HepG2 (cell line): ENCODE results near the gene WNK2. TPM values are rescaled to one million over a fixed set of nuclear protein-coding genes. Genes with fewer than 3 reads are reported as not detected.
"Not testable (repeated sequence)": the region's sequence is repeated elsewhere in the genome, so short reads cannot be mapped to it uniquely, and the experiment has no call there.

Source experiments
- ATAC-seq: fragments of 200-7000 bp; cut with Tn5 transposase; 3 replicates; pipeline ENCODE4 v1.9.1; 2020; ENCODE audit warnings: mild to moderate bottlenecking, moderate library complexity
- BruUV-seq: library from RNA; stranded (reverse); fragments of 400-500 nt; replicated peaks from 2 replicates; lab custom pipeline; 2021; lab: Mats Ljungman, UMichigan
- CTCF ChIA-PET: fragments of 300-600 bp; formaldehyde crosslinking; extraction: SDS; loops from one replicate; lab custom pipeline; 2021; ENCODE audit warnings: low total read pairs, inconsistent platforms, low intra/inter-chr PET ratio; lab: Yijun Ruan, JAX
- POLR2A ChIA-PET: fragments of 350-600 bp; sonication (Branson Sonifier 250); formaldehyde crosslinking; loops from one replicate; lab custom pipeline; 2020; ENCODE audit warnings: antibody characterized with exemption, inconsistent platforms; lab: Yijun Ruan, JAX
- DNase-seq: peaks from one replicate; pipeline ENCODE4 v3.0.0-alpha.2; 2015; ENCODE audit warnings: low spot score
- FAIRE-seq: peaks from 3 replicates; lab custom pipeline; 2011; peaks lifted over from hg19 to GRCh38; lab: Jason Lieb, UNC
- H2AFZ ChIP-seq: one replicate; pipeline ENCODE4 v1.6.1; 2011; ENCODE audit warnings: low read length, inconsistent platforms
- H3K27ac ChIP-seq: fragments of 300-600 bp; 3 replicates; pipeline ENCODE4 v1.8.0; 2011; ENCODE audit warnings: mixed run types, mild to moderate bottlenecking, mixed read lengths, low read length, inconsistent platforms; ENCODE audit not compliant: insufficient read depth; ENCODE audit errors: extremely low read length
- H3K27me3 ChIP-seq, 2 experiments: fragments of 200-600 bp in 1 of 2; 2 replicates in 1 of 2; 3 replicates in 1 of 2; pipeline versions ENCODE4 v1.6.0 to v1.8.0; 2011; ENCODE audit warnings: low read length in 2 of 2, mild to moderate bottlenecking in 2 of 2, moderate library complexity in 2 of 2, inconsistent platforms in 1 of 2; ENCODE audit not compliant: insufficient read depth in 2 of 2, control insufficient read depth in 1 of 2
- H3K36me3 ChIP-seq, 2 experiments: fragments of 200-600 bp in 1 of 2; replicated peaks in 1 of 2; 2 replicates in 1 of 2; 3 replicates in 1 of 2; pipeline versions ENCODE4 v1.5.1 to v1.8.0; 2011; ENCODE audit warnings: low read length in 2 of 2, inconsistent platforms in 1 of 2; ENCODE audit not compliant: insufficient read depth in 2 of 2, control insufficient read depth in 1 of 2
- H3K4me1 ChIP-seq: 2 replicates; pipeline ENCODE4 v1.5.1; 2012; ENCODE audit warnings: low read length, inconsistent platforms; ENCODE audit not compliant: insufficient read depth
- H3K4me2 ChIP-seq: 2 replicates; pipeline ENCODE4 v1.6.0; 2011; ENCODE audit warnings: low read depth, low read length, inconsistent platforms
- H3K4me3 ChIP-seq, 3 experiments: fragments of 200-600 bp in 1 of 3; sonication (generic), shearing (Covaris generic) in 1 of 3; replicated peaks in 1 of 3; 2 replicates each; pipeline ENCODE4 v1.5.1; 2011 to 2016; ENCODE audit warnings: low read length in 3 of 3, inconsistent platforms in 2 of 3, low read depth in 2 of 3, mild to moderate bottlenecking in 2 of 3, control low read depth in 1 of 3, mixed read lengths in 1 of 3; ENCODE audit not compliant: insufficient read depth in 1 of 3
- H3K79me2 ChIP-seq: one replicate; pipeline ENCODE4 v1.6.1; 2011; ENCODE audit warnings: low read length, inconsistent platforms; ENCODE audit not compliant: insufficient read depth
- H3K9ac ChIP-seq: 2 replicates; pipeline ENCODE4 v1.6.0; 2011; ENCODE audit warnings: mild to moderate bottlenecking, low read depth, low read length, inconsistent platforms; ENCODE audit not compliant: insufficient read depth
- H3K9me3 ChIP-seq: 2 replicates; pipeline ENCODE4 v1.5.1; 2012; ENCODE audit warnings: mild to moderate bottlenecking, low read length
- H4K20me1 ChIP-seq: 2 replicates; pipeline ENCODE4 v1.6.0; 2011; ENCODE audit warnings: inconsistent platforms, mild to moderate bottlenecking, low read length, moderate library complexity; ENCODE audit not compliant: insufficient read depth
- SATB2 ChIP-seq: sonication (generic); formaldehyde crosslinking; IDR thresholded peaks from 2 replicates; pipeline ENCODE4 v1.5.0; 2020; ENCODE audit warnings: missing genetic modification reagents
- ZFY ChIP-seq: sonication (generic); formaldehyde crosslinking; IDR thresholded peaks from 2 replicates; pipeline ENCODE4 v1.4.0; 2020; ENCODE audit warnings: missing genetic modification reagents
- WGBS: methylation state at CpG from one replicate; pipeline ENCODE4 v1.1.6; 2017; ENCODE audit warnings: low lambda C conversion rate; 5-methylcytosine and 5-hydroxymethylcytosine counted together
- in situ Hi-C: cut with HindIII; loops from 2 replicates; pipeline ENCODE4 v1.10.0; 2017; ENCODE audit warnings: low pct_unique_long_range_greater_than_20kb; ENCODE audit not compliant: extremely low pct_ligation_motif_present
- intact Hi-C: fragments of 100-400 bp; cut with micrococcal nuclease; formaldehyde crosslinking; loops from one replicate; pipeline ENCODE4 v1.10.0; 2022; ENCODE audit not compliant: unreplicated experiment
- polyA plus RNA-seq, 8 experiments: library from polyadenylated mRNA; depleted of rRNA in 3 of 8; stranded (reverse) in 7 of 8; unstranded in 1 of 8; fragments of >200 nt; fragmentation: Illumina TruSeq in 4 of 8; extraction: Trizol in 4 of 8; gene quantifications; 2 replicates each; pipeline versions ENCODE4 v1.2.1 to v1.2.3, GENCODE V29; 2011 to 2016; ENCODE audit warnings: low read depth in 4 of 8, missing spikeins in 1 of 8, mixed read lengths in 1 of 8; ENCODE audit not compliant: insufficient read depth in 1 of 8
- total RNA-seq, 5 experiments: library from RNA; depleted of rRNA; stranded (reverse); fragments of >200 nt; fragmentation: Illumina TruSeq; extraction: Trizol; gene quantifications; 2 replicates each; pipeline ENCODE4 v1.2.3, GENCODE V29; 2016; ENCODE audit warnings: low read depth in 1 of 5
- TF ChIP-seq, protein P1 (sequence below): sonication (generic); formaldehyde crosslinking; IDR thresholded peaks from 2 replicates; pipeline ENCODE4 v1.4.0; 2020; ENCODE audit warnings: mild to moderate bottlenecking, missing genetic modification reagents
- TF ChIP-seq, protein P2 (sequence below): sonication (generic); formaldehyde crosslinking; IDR thresholded peaks from 2 replicates; pipeline ENCODE4 v1.4.0; 2020; ENCODE audit warnings: missing genetic modification reagents, borderline replicate concordance

The WNK2 gene
- total and polyA plus RNA-seq, 2 of the 13 experiments (the other 11 are each of a cell fraction or from before 2014, with no cell fraction given), result 10.5 to 12.0 TPM

DNA sequence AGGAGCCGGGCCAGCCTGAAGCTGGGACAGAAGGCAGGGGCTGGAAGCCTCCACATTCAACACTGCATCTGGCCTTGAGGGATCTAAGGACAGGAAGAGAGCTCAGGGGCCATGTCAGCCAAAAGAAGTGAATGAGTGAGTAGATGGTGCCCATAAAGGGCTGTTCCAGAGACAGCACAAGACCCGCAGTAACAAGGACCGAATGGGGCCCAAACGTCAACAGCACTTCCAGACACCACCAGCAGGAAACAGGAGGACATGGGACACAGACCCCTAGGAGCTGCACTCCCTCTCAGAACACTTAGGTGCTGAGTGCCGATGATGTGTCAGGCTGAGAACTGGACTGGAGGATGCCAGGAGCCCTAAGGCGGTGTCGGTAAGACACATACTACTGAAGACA, 152.8 kb downstream of the WNK2 start:
- Histone ChIP-seq H3K9ac (no peak overlapping the region), H3K4me1 (peaks cover 11% of the 10 kb centered on the region)
- TF ChIP-seq, protein P1, sequence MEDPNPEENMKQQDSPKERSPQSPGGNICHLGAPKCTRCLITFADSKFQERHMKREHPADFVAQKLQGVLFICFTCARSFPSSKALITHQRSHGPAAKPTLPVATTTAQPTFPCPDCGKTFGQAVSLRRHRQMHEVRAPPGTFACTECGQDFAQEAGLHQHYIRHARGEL (CRISPR knock-in tag), result no peak
- no peak for TF ChIP-seq ZFY (CRISPR knock-in tag)
- TF ChIP-seq, protein P2, sequence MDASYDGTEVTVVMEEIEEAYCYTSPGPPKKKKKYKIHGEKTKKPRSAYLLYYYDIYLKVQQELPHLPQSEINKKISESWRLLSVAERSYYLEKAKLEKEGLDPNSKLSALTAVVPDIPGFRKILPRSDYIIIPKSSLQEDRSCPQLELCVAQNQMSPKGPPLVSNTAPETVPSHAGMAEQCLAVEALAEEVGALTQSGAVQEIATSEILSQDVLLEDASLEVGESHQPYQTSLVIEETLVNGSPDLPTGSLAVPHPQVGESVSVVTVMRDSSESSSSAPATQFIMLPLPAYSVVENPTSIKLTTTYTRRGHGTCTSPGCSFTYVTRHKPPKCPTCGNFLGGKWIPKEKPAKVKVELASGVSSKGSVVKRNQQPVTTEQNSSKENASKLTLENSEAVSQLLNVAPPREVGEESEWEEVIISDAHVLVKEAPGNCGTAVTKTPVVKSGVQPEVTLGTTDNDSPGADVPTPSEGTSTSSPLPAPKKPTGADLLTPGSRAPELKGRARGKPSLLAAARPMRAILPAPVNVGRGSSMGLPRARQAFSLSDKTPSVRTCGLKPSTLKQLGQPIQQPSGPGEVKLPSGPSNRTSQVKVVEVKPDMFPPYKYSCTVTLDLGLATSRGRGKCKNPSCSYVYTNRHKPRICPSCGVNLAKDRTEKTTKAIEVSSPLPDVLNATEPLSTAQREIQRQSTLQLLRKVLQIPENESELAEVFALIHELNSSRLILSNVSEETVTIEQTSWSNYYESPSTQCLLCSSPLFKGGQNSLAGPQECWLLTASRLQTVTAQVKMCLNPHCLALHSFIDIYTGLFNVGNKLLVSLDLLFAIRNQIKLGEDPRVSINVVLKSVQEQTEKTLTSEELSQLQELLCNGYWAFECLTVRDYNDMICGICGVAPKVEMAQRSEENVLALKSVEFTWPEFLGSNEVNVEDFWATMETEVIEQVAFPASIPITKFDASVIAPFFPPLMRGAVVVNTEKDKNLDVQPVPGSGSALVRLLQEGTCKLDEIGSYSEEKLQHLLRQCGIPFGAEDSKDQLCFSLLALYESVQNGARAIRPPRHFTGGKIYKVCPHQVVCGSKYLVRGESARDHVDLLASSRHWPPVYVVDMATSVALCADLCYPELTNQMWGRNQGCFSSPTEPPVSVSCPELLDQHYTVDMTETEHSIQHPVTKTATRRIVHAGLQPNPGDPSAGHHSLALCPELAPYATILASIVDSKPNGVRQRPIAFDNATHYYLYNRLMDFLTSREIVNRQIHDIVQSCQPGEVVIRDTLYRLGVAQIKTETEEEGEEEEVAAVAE (CRISPR knock-in tag), result no peak
- TF ChIP-seq SATB2 (CRISPR knock-in tag), result no peak
- TF ChIP-seq, all 625 proteins: peak for 0
- no peak overlapping the region for H3K4me3 ChIP-seq
- H2AFZ ChIP-seq, result no peak overlapping the region
- no peak overlapping the region for H3K27ac ChIP-seq
- DNase-seq (no peak), ATAC-seq (peak; percentile 60), FAIRE-seq (no peak)
- no TSS peak for BruUV-seq
- no peaks in the 10 kb centered on the region for H4K20me1 ChIP-seq
- ChIA-PET CTCF (no interaction called here), POLR2A (no interaction called here)
- no peaks in the 10 kb centered on the region for H3K36me3 ChIP-seq
- H3K4me2 ChIP-seq, result no peak overlapping the region
- H3K27me3 ChIP-seq, result peaks cover 2 to 3% of the 10 kb centered on the region in 2 experiments; a peak in 1 of 5 replicates
- in situ Hi-C loops, result no loop called here
- 50% methylated on average over 6 of the region's 7 CpGs for WGBS
- intact Hi-C loops, result no loop called here
- H3K9me3 ChIP-seq, result peaks cover 20% of the 10 kb centered on the region
- H3K79me2 ChIP-seq, result no peaks in the 10 kb centered on the region

DNA sequence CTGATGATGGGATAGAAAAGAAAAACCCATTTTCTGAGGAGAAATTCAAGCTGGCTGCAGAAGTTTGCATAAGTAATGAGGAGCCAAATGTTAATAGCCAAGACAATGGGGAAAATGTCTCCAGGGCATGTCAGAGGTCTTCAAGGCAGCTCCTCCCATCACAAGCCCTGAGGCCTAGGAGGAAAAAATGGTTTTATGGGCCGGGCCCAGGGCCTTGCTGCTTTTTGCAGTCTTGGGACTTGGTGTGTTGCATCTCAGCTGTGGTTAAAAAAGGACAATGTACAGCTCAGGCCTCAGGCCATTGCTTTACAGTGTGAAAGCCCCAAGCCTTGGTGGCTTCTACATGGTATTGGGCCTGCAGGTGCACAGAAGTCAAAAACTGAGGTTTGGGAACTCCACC, 154.3 kb downstream of the WNK2 start:
- BruUV-seq, H3K27ac ChIP-seq, H2AFZ ChIP-seq, POLR2A ChIA-PET, FAIRE-seq, H3K36me3 ChIP-seq, ATAC-seq, intact Hi-C loops, H3K27me3 ChIP-seq, H4K20me1 ChIP-seq, H3K79me2 ChIP-seq, CTCF ChIA-PET, DNase-seq, in situ Hi-C loops, H3K4me3 ChIP-seq, H3K9ac ChIP-seq, H3K4me2 ChIP-seq: not testable (repeated sequence)
- Histone ChIP-seq H3K9me3 (peaks cover 20% of the 10 kb centered on the region), H3K4me1 (peaks cover 11% of the 10 kb centered on the region)
- 0% methylated on average over 1 of the region's 1 CpG for WGBS
